Motor neuron (in vitro differentiated cells): ENCODE data around the gene YPEL4. TPM values are rescaled to one million over a fixed set of nuclear protein-coding genes. Genes with fewer than 3 reads are reported as not detected.
A peak's percentile ranks its signal among the peaks of the same experiment; 100 is the strongest.
"Not testable (repeated sequence)": the region's sequence is repeated elsewhere in the genome, so short reads cannot be mapped to it uniquely, and the experiment has no call there.

Source experiments
- ATAC-seq, 8 experiments: fragments of 200-7000 bp; cut with Tn5 transposase; replicated peaks in 6 of 8; 2 replicates each; pipeline ENCODE4 v1.8.0; 2021; ENCODE audit warnings: mild to moderate bottlenecking in 8 of 8, moderate library complexity in 8 of 8
- H3K27ac ChIP-seq, 2 donors: fragments of 250-450 bp; sonication (Bioruptor Pico); 2 replicates each; pipeline ENCODE4 v1.9.0; 2021; ENCODE audit warnings: antibody characterized with exemption in 2 of 2, mild to moderate bottlenecking in 2 of 2, moderate library complexity in 1 of 2
- H3K4me1 ChIP-seq, 2 donors: fragments of 250-450 bp; sonication (Bioruptor Pico); replicated peaks in 1 of 2; 2 replicates each; pipeline ENCODE4 v1.6.1; 2021; ENCODE audit warnings: antibody characterized with exemption in 2 of 2, mild to moderate bottlenecking in 2 of 2, moderate library complexity in 1 of 2
- H3K4me3 ChIP-seq, 5 donors: fragments of 250-450 bp; sonication (Bioruptor Pico); 2 replicates each; pipeline ENCODE4 v1.9.0; 2021; ENCODE audit warnings: antibody characterized with exemption in 5 of 5, mild to moderate bottlenecking in 5 of 5, moderate library complexity in 4 of 5
- WGBS, 10 experiments: fragments of 450-650 bp; shearing (Covaris generic); methylation state at CpG; one replicate each; pipeline ENCODE4 v1.0.0; 2022; 5-methylcytosine and 5-hydroxymethylcytosine counted together
- in situ Hi-C, 9 experiments: fragments of 400-800 bp; cut with MboI; loops; one replicate each; pipeline ENCODE4 v1.15.0; 2021; ENCODE audit warnings: low sequenced_read_pairs in 9 of 9, low pct_unique_long_range_greater_than_20kb in 2 of 9; ENCODE audit not compliant: unreplicated experiment in 9 of 9
- total RNA-seq, 8 experiments: library from RNA; unstranded; fragments of 300-600 nt; gene quantifications; 2 replicates each; pipeline versions ENCODE4 v1.2.3 to v1.2.4, GENCODE V29; 2022

Gene YPEL4
- 10 to 100 TPM in 4 of 8 experiments, 1 to 10 TPM in 4; 3.7 to 13.1 (median 8.8) TPM for total RNA-seq

GRCh38 chr11:57649826-57650738 lies at the start of gene YPEL4:
Gene YPEL4, minus strand, starts transcription at chr11:57649912. Its CDS starts 2,805 bp downstream, at chr11:57647107.
- 11 to 56% (median 49%) methylated on average over 2 to 5 of the region's 15 CpGs; no CpG with 5 or more reads in 6 of the 10 experiments for WGBS, 10 experiments
- Histone ChIP-seq H3K4me1 (peaks cover 39 to 50% of the 10 kb centered on the region in 2 donors), H3K27ac (peak within 1 kb of the TSS; percentile 84 to 87), H3K4me3 (peak within 1 kb of the TSS; percentile 46 to 77 (median 53))
- in situ Hi-C loops: loop anchor here in 2 of 9 experiments (10.0 to 25.0 kb wide), 2 partner anchors 85 to 163 kb away; partner anchors contain the start of gene UBE2L6 (in 1 of the 2)
- ATAC-seq: peak; percentile 54 to 88 (median 82)

GRCh38 chr11:57698843-57699365 lies 49.2 kb upstream of the YPEL4 start:
- no peak overlapping the region for H3K27ac ChIP-seq
- no peak for ATAC-seq
- no peaks in the 10 kb centered on the region for H3K4me1 ChIP-seq
- no peak overlapping the region for H3K4me3 ChIP-seq
- 90 to 100% (median 95%) methylated on average over 2 to 8 of the region's 18 CpGs; no CpG with 5 or more reads in 6 of the 10 experiments for WGBS, 10 experiments
- in situ Hi-C loops: no loop called here

- H3K4me3 ChIP-seq, in situ Hi-C loops, H3K4me1 ChIP-seq, ATAC-seq, H3K27ac ChIP-seq: not testable (repeated sequence)
- WGBS, 10 experiments: 100% methylated on average over 1 to 3 of the region's 5 CpGs; no CpG with 5 or more reads in 7 of the 10 experiments
These were observed 40.8 kb upstream of the YPEL4 start for GRCh38 chr11:57690474-57690873.

- H3K4me3 ChIP-seq: no peak overlapping the region
- H3K27ac ChIP-seq: no peak overlapping the region
- 67 to 100% (median 83%) methylated on average over 1 of the region's 1 CpG; no CpG with 5 or more reads in 7 of the 10 experiments for WGBS, 10 experiments
- in situ Hi-C loops: no loop called here
- H3K4me1 ChIP-seq: no peaks in the 10 kb centered on the region
- no peak for ATAC-seq
These were observed 31.5 kb upstream of the YPEL4 start for GRCh38 chr11:57681168-57681567.

GRCh38 chr11:57680552-57680874 lies 30.8 kb upstream of the YPEL4 start:
- ATAC-seq: peak in 2 of 8 experiments; percentile 84 to 94
- WGBS, 10 experiments: 20 to 100% (median 86%) methylated on average over 1 to 2 of the region's 2 CpGs; no CpG with 5 or more reads in 2 of the 10 experiments
- in situ Hi-C loops: no loop called here
- H3K27ac ChIP-seq: no peak overlapping the region
- H3K4me1 ChIP-seq: no peaks in the 10 kb centered on the region
- H3K4me3 ChIP-seq: no peak overlapping the region

- no peak for ATAC-seq
- in situ Hi-C loops: no loop called here
- Histone ChIP-seq H3K27ac (no peak overlapping the region), H3K4me1 (no peaks in the 10 kb centered on the region), H3K4me3 (no peak overlapping the region)
- WGBS, 10 experiments: 83 to 100% (median 96%) methylated on average over 1 to 3 of the region's 4 CpGs; no CpG with 5 or more reads in 2 of the 10 experiments
These were observed 29.7 kb upstream of the YPEL4 start for GRCh38 chr11:57679396-57679795.

GRCh38 chr11:57675176-57675941 lies 25.6 kb upstream of the YPEL4 start:
- Histone ChIP-seq H3K4me1 (no peaks in the 10 kb centered on the region), H3K27ac (no peak overlapping the region), H3K4me3 (no peak overlapping the region)
- in situ Hi-C loops: no loop called here
- 65 to 100% (median 96%) methylated on average over 1 to 3 of the region's 3 CpGs; no CpG with 5 or more reads in 1 of the 10 experiments for WGBS, 10 experiments
- ATAC-seq: no peak

GRCh38 chr11:57674251-57674650 lies 24.5 kb upstream of the YPEL4 start:
- ATAC-seq: peak in 1 of 8 experiments; percentile 46
- in situ Hi-C loops: no loop called here
- Histone ChIP-seq H3K4me1 (peaks cover 4% of the 10 kb centered on the region in 2 donors), H3K27ac (no peak overlapping the region), H3K4me3 (no peak overlapping the region)

- Histone ChIP-seq H3K4me1 (peaks cover 11 to 12% of the 10 kb centered on the region in 2 donors), H3K4me3 (peak overlapping the region; percentile 44 to 91 (median 66)), H3K27ac (peak overlapping the region; percentile 99 to 100)
- in situ Hi-C loops: no loop called here
- 0 to 10% (median 0%) methylated on average over 1 to 10 of the region's 31 CpGs; no CpG with 5 or more reads in 4 of the 10 experiments for WGBS, 10 experiments
- ATAC-seq: peak in 3 of 8 experiments; percentile 3 to 6 (median 5)
These were observed 18.7 kb upstream of the YPEL4 start for GRCh38 chr11:57668434-57668782.

GRCh38 chr11:57667736-57668433 lies 18.2 kb upstream of the YPEL4 start, which contains the start of gene ZDHHC5:
Gene ZDHHC5, plus strand, starts transcription at chr11:57668114. Its CDS starts 4,977 bp downstream, at chr11:57673091.
- Histone ChIP-seq H3K4me3 (peak within 1 kb of the TSS; percentile 44 to 91 (median 66)), H3K27ac (peak within 1 kb of the TSS; percentile 99 to 100), H3K4me1 (peaks cover 11 to 12% of the 10 kb centered on the region in 2 donors)
- WGBS, 10 experiments: 0% methylated on average over 6 to 9 of the region's 96 CpGs; no CpG with 5 or more reads in 7 of the 10 experiments
- ATAC-seq: peak; percentile 78 to 90 (median 89)
- in situ Hi-C loops: no loop called here

GRCh38 chr11:57667117-57667735 lies 17.5 kb upstream of the YPEL4 start:
- in situ Hi-C loops: no loop called here
- H3K4me1 ChIP-seq: peaks cover 11 to 12% of the 10 kb centered on the region in 2 donors
- peak overlapping the region; percentile 99 to 100 for H3K27ac ChIP-seq
- 0 to 1% (median 0%) methylated on average over 1 to 19 of the region's 29 CpGs for WGBS, 10 experiments
- ATAC-seq: peak; percentile 66 to 82 (median 76)
- H3K4me3 ChIP-seq: peak overlapping the region; percentile 44 to 91 (median 66)

GRCh38 chr11:57663975-57664374 lies 14.3 kb upstream of the YPEL4 start:
- in situ Hi-C loops: no loop called here
- Histone ChIP-seq H3K4me1 (peaks cover 5 to 6% of the 10 kb centered on the region in 2 donors), H3K27ac (no peak overlapping the region), H3K4me3 (no peak overlapping the region)
- WGBS, 10 experiments: 33 to 84% (median 81%) methylated on average over 1 to 9 of the region's 9 CpGs; no CpG with 5 or more reads in 3 of the 10 experiments
- no peak for ATAC-seq
